Coronary artery (tissue), 2 donors: ENCODE results near the gene LAMA5.
"Not testable (repeated sequence)": the region's sequence is repeated elsewhere in the genome, so short reads cannot be mapped to it uniquely, and the experiment has no call there.

Source experiments
- DNase-seq: peaks from one replicate; pipeline ENCODE4 v3.0.0-alpha.2; 2017; ENCODE audit warnings: low spot score
- H3K27ac ChIP-seq, 2 donors: fragments of 200-600 bp; sonication (generic); one replicate each; pipeline ENCODE4 v1.5.1; 2016 to 2019
- H3K4me3 ChIP-seq: fragments of 200-600 bp; sonication (generic); 2 replicates; pipeline ENCODE4 v1.5.1; 2016; ENCODE audit warnings: mild to moderate bottlenecking, moderate library complexity
- CTCF ChIP-seq: fragments of 200-600 bp; sonication (generic); IDR thresholded peaks from one replicate; pipeline ENCODE4 v1.5.1; 2019; ENCODE audit warnings: antibody characterized with exemption

The LAMA5 gene

GRCh38 chr20:62377615-62378178 is 10.6 kb upstream of the LAMA5 start:
- H3K27ac ChIP-seq: peak overlapping the region; percentile 74 to 85
- no peak for TF ChIP-seq CTCF
- no peak for DNase-seq
- H3K4me3 ChIP-seq: no peak overlapping the region

GRCh38 chr20:62377064-62377461 is 10.0 kb upstream of the LAMA5 start:
- H3K27ac ChIP-seq: peak overlapping the region; percentile 74 to 85
- H3K4me3 ChIP-seq: no peak overlapping the region
- no peak for DNase-seq
- no peak for TF ChIP-seq CTCF

GRCh38 chr20:62376112-62377063 is 9.3 kb upstream of the LAMA5 start:
- Histone ChIP-seq H3K4me3 (peak overlapping the region; percentile 37), H3K27ac (peak overlapping the region; percentile 74 to 85)
- no peak for DNase-seq
- peak; percentile 46 for TF ChIP-seq CTCF

GRCh38 chr20:62374331-62375152 is 7.4 kb upstream of the LAMA5 start:
- Histone ChIP-seq H3K27ac (peak overlapping the region; percentile 74 to 85), H3K4me3 (no peak overlapping the region)
- no peak for DNase-seq
- TF ChIP-seq CTCF: no peak

- DNase-seq: not testable (repeated sequence)
Observed at GRCh38 chr20:62373631-62374179, 6.6 kb upstream of the LAMA5 start.

GRCh38 chr20:62372042-62372993 is 5.2 kb upstream of the LAMA5 start:
- Histone ChIP-seq H3K27ac (peak overlapping the region; percentile 94 to 95), H3K4me3 (no peak overlapping the region)
- DNase-seq: no peak
- no peak for TF ChIP-seq CTCF

More at GRCh38 chr20:62373631-62374179, 6.6 kb upstream of the LAMA5 start:
- not testable (repeated sequence) for H3K4me3 ChIP-seq
- H3K27ac ChIP-seq: peak overlapping the region; percentile 74 to 85
